Measurements from ENCODE around the gene ATXN7L3. TPM values are rescaled to one million over a fixed set of nuclear protein-coding genes. Genes with fewer than 3 reads are reported as not detected.

Gene ATXN7L3
- total RNA-seq, 4 donors from 2014 or later = 51.7 to 92.6 (median 65.7) TPM

- Histone ChIP-seq H3K4me3 (no peak overlapping the region), H3K27ac (peak overlapping the region in 2 of 4 donors; percentile 17 to 100), H3K36me3 (no peaks in the 10 kb centered on the region), H3K4me1 (peaks cover 0 to 23% (median 2%) of the 10 kb centered on the region in 4 donors), H3K9me3 (no peaks in the 10 kb centered on the region), H3K27me3 (no peaks in the 10 kb centered on the region)
- no peak for DNase-seq
- TF ChIP-seq POLR2A (IDR thresholded peaks at IDR 0.05) = no peak
- no peak for TF ChIP-seq CTCF (IDR thresholded peaks at IDR 0.05)
Measured at GRCh38 chr17:44223541-44224071, 23.9 kb upstream of the ATXN7L3 start.

GRCh38 chr17:44222112-44222869 is 22.6 kb upstream of the ATXN7L3 start:
- no peaks in the 10 kb centered on the region for H3K9me3 ChIP-seq
- peaks cover 0 to 33% (median 10%) of the 10 kb centered on the region in 4 donors for H3K4me1 ChIP-seq
- peak overlapping the region; percentile 90 to 99 (median 96) for H3K4me3 ChIP-seq
- peaks cover 0 to under 1% (median 0%) of the 10 kb centered on the region in 3 donors for H3K36me3 ChIP-seq
- no peaks in the 10 kb centered on the region for H3K27me3 ChIP-seq
- TF ChIP-seq CTCF (IDR thresholded peaks at IDR 0.05) (peak in 2 of 6 experiments; percentile 7 to 20), POLR2A (IDR thresholded peaks at IDR 0.05) (peak; percentile 16 to 30)
- DNase-seq = peak; percentile 78 to 90 (median 84)
- H3K27ac ChIP-seq = peak overlapping the region; percentile 99 to 100 (median 100)

DNA sequence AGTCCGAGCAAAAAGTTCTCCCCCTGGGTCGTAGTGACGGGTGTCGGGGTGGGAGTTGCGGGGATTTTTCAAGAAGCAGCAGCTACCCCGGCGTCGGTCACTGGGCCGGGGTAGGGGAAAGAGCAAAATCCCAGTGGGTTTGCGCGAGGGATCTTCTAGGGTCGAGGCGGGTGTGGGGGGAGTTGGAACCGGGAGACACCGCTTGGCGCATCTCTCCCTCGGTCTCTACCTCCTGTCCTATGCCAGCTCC is 22.1 kb upstream of the ATXN7L3 start:
- peaks cover 0 to 6% (median 0%) of the 10 kb centered on the region in 3 donors for H3K36me3 ChIP-seq
- peak overlapping the region; percentile 99 to 100 (median 100) for H3K27ac ChIP-seq
- TF ChIP-seq POLR2A (IDR thresholded peaks at IDR 0.05) (no peak), CTCF (IDR thresholded peaks at IDR 0.05) (no peak)
- peaks cover 0 to 38% (median 13%) of the 10 kb centered on the region in 4 donors for H3K4me1 ChIP-seq
- no peaks in the 10 kb centered on the region for H3K9me3 ChIP-seq
- H3K4me3 ChIP-seq = peak overlapping the region; percentile 90 to 99 (median 96)
- DNase-seq = peak in 1 of 3 donors; percentile 62
- no peaks in the 10 kb centered on the region for H3K27me3 ChIP-seq

DNA sequence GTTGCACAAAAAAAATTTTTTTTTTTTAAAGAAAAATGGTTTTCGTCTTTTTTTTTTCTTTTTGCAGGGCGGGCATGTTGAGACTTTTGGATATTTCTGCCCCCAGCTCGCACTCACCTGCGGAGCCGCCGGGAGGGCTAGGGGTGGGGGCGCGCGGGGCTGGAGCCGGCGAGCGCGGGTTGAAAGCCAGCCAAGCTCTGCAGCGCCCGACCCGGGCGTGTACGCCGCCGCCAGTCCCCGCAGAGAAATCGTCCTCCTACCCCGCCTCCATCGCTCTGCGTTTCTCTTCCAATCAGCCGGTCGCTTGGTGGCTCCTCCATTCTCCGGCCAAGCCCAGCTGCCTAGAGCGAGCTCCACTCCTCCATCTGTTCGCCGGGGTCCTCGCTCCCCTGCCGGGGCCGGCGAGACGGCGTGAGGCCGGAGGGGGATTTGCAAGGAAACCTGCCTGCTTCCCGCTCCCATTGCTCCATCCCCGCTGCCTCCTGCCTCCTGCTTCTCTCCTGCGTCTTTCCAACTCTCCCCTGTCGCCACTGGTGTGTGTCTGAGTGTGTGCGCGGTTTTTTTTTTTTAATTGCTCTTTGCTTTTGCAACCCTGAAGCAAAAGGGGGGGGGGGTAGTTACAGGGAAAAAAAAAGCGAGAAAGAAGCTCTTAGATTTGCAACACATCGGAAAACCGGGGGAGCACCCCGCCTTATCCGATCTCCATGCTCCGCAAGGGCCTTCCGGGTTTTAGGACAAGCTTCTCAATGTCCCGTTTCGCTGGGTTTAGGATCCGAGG is 21.6 kb upstream of the ATXN7L3 start:
- Histone ChIP-seq H3K4me1 (peaks cover 0 to 43% (median 16%) of the 10 kb centered on the region in 4 donors), H3K27me3 (no peaks in the 10 kb centered on the region), H3K9me3 (no peaks in the 10 kb centered on the region), H3K27ac (peak overlapping the region; percentile 99 to 100 (median 100)), H3K4me3 (peak overlapping the region; percentile 90 to 99 (median 96)), H3K36me3 (peaks cover 0 to 11% (median 0%) of the 10 kb centered on the region in 3 donors)
- peak; percentile 39 to 54 for TF ChIP-seq POLR2A (IDR thresholded peaks at IDR 0.05)
- no peak for TF ChIP-seq CTCF (IDR thresholded peaks at IDR 0.05)
- peak; percentile 66 to 88 (median 86) for DNase-seq

- TF ChIP-seq CTCF (IDR thresholded peaks at IDR 0.05) (no peak), POLR2A (IDR thresholded peaks at IDR 0.05) (no peak)
- H3K4me1 ChIP-seq = peaks cover 0 to 43% (median 24%) of the 10 kb centered on the region in 4 donors
- no peaks in the 10 kb centered on the region for H3K9me3 ChIP-seq
- H3K36me3 ChIP-seq = peaks cover 0 to 19% (median 0%) of the 10 kb centered on the region in 3 donors
- H3K27ac ChIP-seq = peak overlapping the region; percentile 99 to 100 (median 100)
- H3K27me3 ChIP-seq = no peaks in the 10 kb centered on the region
- H3K4me3 ChIP-seq = peak overlapping the region; percentile 90 to 99 (median 96)
- DNase-seq = peak; percentile 52 to 75 (median 74)
Measured at GRCh38 chr17:44220213-44221083, 20.8 kb upstream of the ATXN7L3 start.
